T-helper 17 cell (primary cell): ENCODE measurements around the gene EPHA5. TPM values are rescaled to one million over a fixed set of nuclear protein-coding genes. Genes with fewer than 3 reads are reported as not detected.

Experiments
- ATAC-seq: fragments of 150-1000 bp; cut with Tn5 transposase; 2 replicates; pipeline ENCODE4 v1.10.0; 2021; ENCODE audit warnings: mild to moderate bottlenecking, moderate library complexity
- DNase-seq, 3 donors: peaks; one replicate each; pipeline versions ENCODE4 v3.0.0 to v3.0.0-alpha.2; 2020 to 2021
- H3K9me3 ChIP-seq: one replicate; pipeline ENCODE4 v1.7.0; 2013; ENCODE audit warnings: low read length, mild to moderate bottlenecking; ENCODE audit not compliant: control insufficient read depth, poor library complexity, severe bottlenecking
- H3K27ac Mint-ChIP-seq: one replicate; pipeline ENCODE4 v1.8.0; 2022; ENCODE audit warnings: mild to moderate bottlenecking, moderate library complexity, mixed read lengths
- H3K27me3 Mint-ChIP-seq: one replicate; pipeline ENCODE4 v1.8.0; 2022; ENCODE audit warnings: mixed read lengths
- H3K36me3 Mint-ChIP-seq: one replicate; pipeline ENCODE4 v1.8.0; 2022; ENCODE audit warnings: low read depth, mixed read lengths
- H3K4me1 Mint-ChIP-seq: one replicate; pipeline ENCODE4 v1.8.0; 2022; ENCODE audit warnings: mild to moderate bottlenecking, mixed read lengths
- H3K4me3 Mint-ChIP-seq: one replicate; pipeline ENCODE4 v1.8.0; 2022; ENCODE audit warnings: mild to moderate bottlenecking, moderate library complexity, mixed read lengths
- total RNA-seq, 4 donors: library from RNA in 2 of 4; stranded (reverse) in 2 of 4; gene quantifications; one replicate each; pipeline ENCODE4 v1.2.3 and lab custom pipeline; 2022 to 2026

The EPHA5 gene
- total RNA-seq, 2 donors from 2014 or later = not detected

GRCh38 chr4:65656008-65656407 lies 14.3 kb downstream of the EPHA5 start:
- DNase-seq = no peak
- H3K27ac Mint-ChIP-seq = no peak overlapping the region
- H3K36me3 Mint-ChIP-seq = no peaks in the 10 kb centered on the region
- no peaks in the 10 kb centered on the region for H3K9me3 ChIP-seq
- no peak overlapping the region for H3K4me3 Mint-ChIP-seq
- no peaks in the 10 kb centered on the region for H3K27me3 Mint-ChIP-seq
- no peaks in the 10 kb centered on the region for H3K4me1 Mint-ChIP-seq
- no peak for ATAC-seq

GRCh38 chr4:65654976-65655375 lies 15.3 kb downstream of the EPHA5 start:
- no peak for ATAC-seq
- Mint-ChIP-seq H3K27me3 (no peaks in the 10 kb centered on the region), H3K27ac (no peak overlapping the region), H3K4me3 (no peak overlapping the region), H3K4me1 (no peaks in the 10 kb centered on the region), H3K36me3 (no peaks in the 10 kb centered on the region)
- H3K9me3 ChIP-seq = no peaks in the 10 kb centered on the region
- no peak for DNase-seq

GRCh38 chr4:65653740-65654361 lies 16.4 kb downstream of the EPHA5 start:
- Mint-ChIP-seq H3K36me3 (no peaks in the 10 kb centered on the region), H3K27ac (no peak overlapping the region), H3K4me1 (no peaks in the 10 kb centered on the region), H3K4me3 (no peak overlapping the region), H3K27me3 (no peaks in the 10 kb centered on the region)
- ATAC-seq (no peak), DNase-seq (no peak)
- H3K9me3 ChIP-seq = no peaks in the 10 kb centered on the region

- H3K27me3 Mint-ChIP-seq = no peaks in the 10 kb centered on the region
- no peak for ATAC-seq
- no peaks in the 10 kb centered on the region for H3K36me3 Mint-ChIP-seq
- no peak overlapping the region for H3K27ac Mint-ChIP-seq
- H3K4me1 Mint-ChIP-seq = no peaks in the 10 kb centered on the region
- no peak overlapping the region for H3K4me3 Mint-ChIP-seq
- no peaks in the 10 kb centered on the region for H3K9me3 ChIP-seq
- no peak for DNase-seq
Measured at GRCh38 chr4:65651751-65652150, 18.5 kb downstream of the EPHA5 start.

- H3K4me3 Mint-ChIP-seq = no peak overlapping the region
- H3K9me3 ChIP-seq = no peaks in the 10 kb centered on the region
- no peaks in the 10 kb centered on the region for H3K27me3 Mint-ChIP-seq
- no peaks in the 10 kb centered on the region for H3K36me3 Mint-ChIP-seq
- no peaks in the 10 kb centered on the region for H3K4me1 Mint-ChIP-seq
- DNase-seq = no peak
- no peak for ATAC-seq
- no peak overlapping the region for H3K27ac Mint-ChIP-seq
Measured at GRCh38 chr4:65651031-65651430, 19.3 kb downstream of the EPHA5 start.

GRCh38 chr4:65646136-65646535 lies 24.2 kb downstream of the EPHA5 start:
- Mint-ChIP-seq H3K4me1 (no peaks in the 10 kb centered on the region), H3K36me3 (no peaks in the 10 kb centered on the region), H3K27me3 (no peaks in the 10 kb centered on the region), H3K27ac (no peak overlapping the region), H3K4me3 (no peak overlapping the region)
- H3K9me3 ChIP-seq = no peaks in the 10 kb centered on the region
- no peak for DNase-seq
- no peak for ATAC-seq

GRCh38 chr4:65645185-65645584 lies 25.1 kb downstream of the EPHA5 start:
- Mint-ChIP-seq H3K27me3 (no peaks in the 10 kb centered on the region), H3K4me1 (no peaks in the 10 kb centered on the region), H3K4me3 (no peak overlapping the region), H3K27ac (no peak overlapping the region), H3K36me3 (no peaks in the 10 kb centered on the region)
- no peaks in the 10 kb centered on the region for H3K9me3 ChIP-seq
- DNase-seq (no peak), ATAC-seq (no peak)

GRCh38 chr4:65635051-65635821 lies 35.1 kb downstream of the EPHA5 start:
- H3K4me1 Mint-ChIP-seq = no peaks in the 10 kb centered on the region

GRCh38 chr4:65624651-65625050 lies 45.6 kb downstream of the EPHA5 start:
- ATAC-seq = no peak
- Mint-ChIP-seq H3K4me1 (no peaks in the 10 kb centered on the region), H3K4me3 (no peak overlapping the region), H3K27me3 (no peaks in the 10 kb centered on the region), H3K27ac (no peak overlapping the region), H3K36me3 (no peaks in the 10 kb centered on the region)
- no peak for DNase-seq
- no peaks in the 10 kb centered on the region for H3K9me3 ChIP-seq

More at GRCh38 chr4:65635051-65635821, 35.1 kb downstream of the EPHA5 start:
- DNase-seq (no peak), ATAC-seq (no peak)
- Mint-ChIP-seq H3K27me3 (no peaks in the 10 kb centered on the region), H3K4me3 (no peak overlapping the region), H3K27ac (no peak overlapping the region), H3K36me3 (no peaks in the 10 kb centered on the region)
- peaks cover 4% of the 10 kb centered on the region for H3K9me3 ChIP-seq

GRCh38 chr4:65623506-65623905 lies 46.8 kb downstream of the EPHA5 start:
- H3K27me3 Mint-ChIP-seq = no peaks in the 10 kb centered on the region
- H3K9me3 ChIP-seq = no peaks in the 10 kb centered on the region
- ATAC-seq (no peak), DNase-seq (no peak)
- no peaks in the 10 kb centered on the region for H3K4me1 Mint-ChIP-seq
- H3K36me3 Mint-ChIP-seq = no peaks in the 10 kb centered on the region
- H3K4me3 Mint-ChIP-seq = no peak overlapping the region
- no peak overlapping the region for H3K27ac Mint-ChIP-seq

GRCh38 chr4:65617416-65617815 lies 52.9 kb downstream of the EPHA5 start:
- DNase-seq (no peak), ATAC-seq (no peak)
- no peaks in the 10 kb centered on the region for H3K4me1 Mint-ChIP-seq
- no peaks in the 10 kb centered on the region for H3K27me3 Mint-ChIP-seq
- H3K27ac Mint-ChIP-seq = no peak overlapping the region
- no peaks in the 10 kb centered on the region for H3K9me3 ChIP-seq
- no peak overlapping the region for H3K4me3 Mint-ChIP-seq
- no peaks in the 10 kb centered on the region for H3K36me3 Mint-ChIP-seq

- H3K9me3 ChIP-seq = no peaks in the 10 kb centered on the region
- no peaks in the 10 kb centered on the region for H3K27me3 Mint-ChIP-seq
- H3K27ac Mint-ChIP-seq = no peak overlapping the region
- no peak overlapping the region for H3K4me3 Mint-ChIP-seq
- no peaks in the 10 kb centered on the region for H3K4me1 Mint-ChIP-seq
- DNase-seq (no peak), ATAC-seq (no peak)
- H3K36me3 Mint-ChIP-seq = no peaks in the 10 kb centered on the region
Measured at GRCh38 chr4:65604515-65604914, 65.8 kb downstream of the EPHA5 start.

- DNase-seq (no peak), ATAC-seq (no peak)
- H3K9me3 ChIP-seq = no peaks in the 10 kb centered on the region
- Mint-ChIP-seq H3K27me3 (no peaks in the 10 kb centered on the region), H3K4me1 (no peaks in the 10 kb centered on the region), H3K4me3 (no peak overlapping the region), H3K36me3 (no peaks in the 10 kb centered on the region), H3K27ac (no peak overlapping the region)
Measured at GRCh38 chr4:65600656-65601055, 69.6 kb downstream of the EPHA5 start.

GRCh38 chr4:65599340-65599739 lies 70.9 kb downstream of the EPHA5 start:
- Mint-ChIP-seq H3K4me3 (no peak overlapping the region), H3K27me3 (no peaks in the 10 kb centered on the region), H3K4me1 (no peaks in the 10 kb centered on the region), H3K27ac (no peak overlapping the region), H3K36me3 (no peaks in the 10 kb centered on the region)
- no peaks in the 10 kb centered on the region for H3K9me3 ChIP-seq
- DNase-seq (no peak), ATAC-seq (no peak)
